Suprapubic skin (tissue), 4 donors: ENCODE measurements around the gene C21orf58.

Experiments used
- CTCF ChIP-seq, 2 donors: fragments of 200-600 bp in 1 of 2; fragments of 450-650 bp in 1 of 2; sonication (generic) in 1 of 2; IDR thresholded peaks; one replicate each; pipeline ENCODE4 v1.5.1; 2016 to 2019; ENCODE audit warnings: antibody characterized with exemption in 2 of 2, mild to moderate bottlenecking in 1 of 2, moderate library complexity in 1 of 2
- EP300 ChIP-seq: sonication (generic); formaldehyde crosslinking; IDR thresholded peaks from one replicate; pipeline ENCODE4 v1.6.1; 2017; ENCODE audit warnings: antibody characterized with exemption
- POLR2A ChIP-seq, 2 donors: fragments of 450-650 bp; IDR thresholded peaks; one replicate each; pipeline ENCODE4 v1.6.1; 2017; ENCODE audit warnings: antibody characterized with exemption in 2 of 2, mild to moderate bottlenecking in 2 of 2, moderate library complexity in 2 of 2
- POLR2AphosphoS5 ChIP-seq, 3 donors: sonication (generic); formaldehyde crosslinking; IDR thresholded peaks; one replicate each; pipeline ENCODE4 v1.6.1; 2017; ENCODE audit warnings: antibody characterized with exemption in 3 of 3

GRCh38 chr21:46371204-46372013, 47.7 kb upstream of the C21orf58 start:
- no peak for TF ChIP-seq CTCF (IDR thresholded peaks at IDR 0.05)
- TF ChIP-seq POLR2A (IDR thresholded peaks at IDR 0.05) = no peak
- no peak for TF ChIP-seq EP300
- TF ChIP-seq POLR2AphosphoS5 (IDR thresholded peaks at IDR 0.05) = no peak
